ENCODE measurements around the gene PHLDB2.

- TF ChIP-seq CTCF (IDR thresholded peaks at IDR 0.05; ENCODE audit: insufficient read depth, low read depth, low read length) (no peak), EZH2 (IDR thresholded peaks at IDR 0.05; ENCODE audit: insufficient read depth, low read length) (no peak)
These were observed 40.9 kb downstream of the PHLDB2 start for GRCh38 chr3:111899966-111900365.
